ENCODE measurements around the gene EVA1C.

GRCh38 chr21:32367158-32367557 lies 45.3 kb upstream of the EVA1C start:
- TF ChIP-seq, protein P1, sequence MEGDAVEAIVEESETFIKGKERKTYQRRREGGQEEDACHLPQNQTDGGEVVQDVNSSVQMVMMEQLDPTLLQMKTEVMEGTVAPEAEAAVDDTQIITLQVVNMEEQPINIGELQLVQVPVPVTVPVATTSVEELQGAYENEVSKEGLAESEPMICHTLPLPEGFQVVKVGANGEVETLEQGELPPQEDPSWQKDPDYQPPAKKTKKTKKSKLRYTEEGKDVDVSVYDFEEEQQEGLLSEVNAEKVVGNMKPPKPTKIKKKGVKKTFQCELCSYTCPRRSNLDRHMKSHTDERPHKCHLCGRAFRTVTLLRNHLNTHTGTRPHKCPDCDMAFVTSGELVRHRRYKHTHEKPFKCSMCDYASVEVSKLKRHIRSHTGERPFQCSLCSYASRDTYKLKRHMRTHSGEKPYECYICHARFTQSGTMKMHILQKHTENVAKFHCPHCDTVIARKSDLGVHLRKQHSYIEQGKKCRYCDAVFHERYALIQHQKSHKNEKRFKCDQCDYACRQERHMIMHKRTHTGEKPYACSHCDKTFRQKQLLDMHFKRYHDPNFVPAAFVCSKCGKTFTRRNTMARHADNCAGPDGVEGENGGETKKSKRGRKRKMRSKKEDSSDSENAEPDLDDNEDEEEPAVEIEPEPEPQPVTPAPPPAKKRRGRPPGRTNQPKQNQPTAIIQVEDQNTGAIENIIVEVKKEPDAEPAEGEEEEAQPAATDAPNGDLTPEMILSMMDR (IDR thresholded peaks at IDR 0.05; ENCODE audit: low read depth, low read length), result no peak
- no peak for TF ChIP-seq EZH2phosphoT487 (IDR thresholded peaks at IDR 0.05; ENCODE audit: low read depth)

Measured in OCI-LY3 (cell line).